Prostate gland (tissue), 2 donors: ENCODE results near the gene LMTK2. TPM values are rescaled to one million over a fixed set of nuclear protein-coding genes. Genes with fewer than 3 reads are reported as not detected.
"Not testable (repeated sequence)": the region's sequence is repeated elsewhere in the genome, so short reads cannot be mapped to it uniquely, and the experiment has no call there.

Experiments
- DNase-seq: peaks from one replicate; pipeline ENCODE4 v3.0.0-alpha.2; 2019; ENCODE audit warnings: low spot score
- H3K27ac ChIP-seq, 2 donors: fragments of 200-600 bp; sonication (generic); 2 replicates each; pipeline ENCODE4 v1.5.1; 2017 to 2019
- H3K27me3 ChIP-seq: fragments of 200-600 bp; sonication (generic); replicated peaks from 2 replicates; pipeline ENCODE4 v1.5.1; 2019; ENCODE audit not compliant: insufficient read depth
- H3K36me3 ChIP-seq, 2 donors: fragments of 200-600 bp; sonication (generic); 1 replicate in 1 of 2; 2 replicates in 1 of 2; pipeline versions ENCODE4 v1.5.1 to v1.8.1; 2017 to 2019
- H3K4me1 ChIP-seq: fragments of 200-600 bp; sonication (generic); replicated peaks from 2 replicates; pipeline ENCODE4 v1.5.1; 2019
- H3K4me3 ChIP-seq, 2 donors: fragments of 200-600 bp; sonication (generic); 2 replicates each; pipeline ENCODE4 v1.5.1; 2017 to 2019
- H3K9me3 ChIP-seq: fragments of 200-600 bp; sonication (generic); 2 replicates; pipeline ENCODE4 v1.5.1; 2017
- CTCF ChIP-seq, 4 experiments: fragments of 200-600 bp in 2 of 4; fragments of 450-650 bp in 2 of 4; sonication (generic) in 2 of 4; IDR thresholded peaks; 1 replicate in 3 of 4; 2 replicates in 1 of 4; pipeline ENCODE4 v1.5.1; 2016 to 2019; ENCODE audit warnings: antibody characterized with exemption in 4 of 4, mild to moderate bottlenecking in 2 of 4, moderate library complexity in 2 of 4
- POLR2A ChIP-seq: fragments of 450-650 bp; IDR thresholded peaks from one replicate; pipeline ENCODE4 v1.6.1; 2016; ENCODE audit warnings: antibody characterized with exemption, mild to moderate bottlenecking
- POLR2AphosphoS5 ChIP-seq: sonication (generic); formaldehyde crosslinking; IDR thresholded peaks from one replicate; pipeline ENCODE4 v1.6.1; 2017; ENCODE audit warnings: antibody characterized with exemption
- WGBS: methylation state at CpG from one replicate; pipeline ENCODE4 v1.1.5; 2018; 5-methylcytosine and 5-hydroxymethylcytosine counted together
- intact Hi-C: fragments of 100-400 bp; cut with DNase I; formaldehyde crosslinking; loops from one replicate; pipeline ENCODE4 v1.14.2; 2022
- total RNA-seq, 2 donors: library from RNA; depleted of rRNA; stranded (reverse); fragments of >200 nt; gene quantifications; one replicate each; pipeline ENCODE4 v1.1.0, GENCODE V29; 2016

Gene LMTK2
- total RNA-seq, 2 donors from 2014 or later: 22.2 to 37.4 TPM

- no peak for TF ChIP-seq POLR2A
- no peak for TF ChIP-seq CTCF (IDR thresholded peaks at IDR 0.05)
- TF ChIP-seq POLR2AphosphoS5: no peak
- Histone ChIP-seq H3K9me3 (no peaks in the 10 kb centered on the region), H3K4me1 (peaks cover 3% of the 10 kb centered on the region), H3K27ac (no peak overlapping the region), H3K4me3 (no peak overlapping the region), H3K27me3 (no peaks in the 10 kb centered on the region), H3K36me3 (no peaks in the 10 kb centered on the region)
- DNase-seq: no peak
- 78% methylated on average over 4 of the region's 4 CpGs for WGBS
- intact Hi-C loops: no loop called here
Measured at GRCh38 chr7:98120559-98120958, 13.9 kb downstream of the LMTK2 start.

GRCh38 chr7:98121388-98121787 is 14.7 kb downstream of the LMTK2 start:
- DNase-seq, H3K9me3 ChIP-seq, intact Hi-C loops, H3K27me3 ChIP-seq, H3K4me1 ChIP-seq, H3K27ac ChIP-seq, H3K4me3 ChIP-seq, H3K36me3 ChIP-seq: not testable (repeated sequence)
- WGBS: 92% methylated on average over 7 of the region's 7 CpGs

- peaks cover 3% of the 10 kb centered on the region for H3K4me1 ChIP-seq
- TF ChIP-seq CTCF (IDR thresholded peaks at IDR 0.05) (no peak), POLR2AphosphoS5 (no peak), POLR2A (no peak)
- no peaks in the 10 kb centered on the region for H3K36me3 ChIP-seq
- DNase-seq: no peak
- intact Hi-C loops: no loop called here
- no peaks in the 10 kb centered on the region for H3K9me3 ChIP-seq
- H3K4me3 ChIP-seq: no peak overlapping the region
- 66% methylated on average over 4 of the region's 4 CpGs for WGBS
- no peak overlapping the region for H3K27ac ChIP-seq
- H3K27me3 ChIP-seq: no peaks in the 10 kb centered on the region
Measured at GRCh38 chr7:98123365-98123696, 16.7 kb downstream of the LMTK2 start.

- intact Hi-C loops: no loop called here
- H3K4me3 ChIP-seq: no peak overlapping the region
- H3K27ac ChIP-seq: no peak overlapping the region
- no peak for DNase-seq
- H3K36me3 ChIP-seq: no peaks in the 10 kb centered on the region
- TF ChIP-seq CTCF (IDR thresholded peaks at IDR 0.05) (no peak), POLR2AphosphoS5 (no peak), POLR2A (no peak)
- WGBS: 90% methylated on average over 6 of the region's 6 CpGs
- H3K4me1 ChIP-seq: peaks cover 3% of the 10 kb centered on the region
- H3K27me3 ChIP-seq: no peaks in the 10 kb centered on the region
- H3K9me3 ChIP-seq: no peaks in the 10 kb centered on the region
Measured at GRCh38 chr7:98125759-98126158, 19.1 kb downstream of the LMTK2 start.

GRCh38 chr7:98126311-98127142 is 19.9 kb downstream of the LMTK2 start:
- H3K36me3 ChIP-seq: no peaks in the 10 kb centered on the region
- no peaks in the 10 kb centered on the region for H3K9me3 ChIP-seq
- WGBS: 87% methylated on average over 13 of the region's 13 CpGs
- H3K27ac ChIP-seq: no peak overlapping the region
- DNase-seq: no peak
- no peak for TF ChIP-seq CTCF (IDR thresholded peaks at IDR 0.05)
- TF ChIP-seq POLR2A: no peak
- TF ChIP-seq POLR2AphosphoS5: no peak
- no peak overlapping the region for H3K4me3 ChIP-seq
- intact Hi-C loops: no loop called here
- H3K27me3 ChIP-seq: no peaks in the 10 kb centered on the region
- peaks cover 3% of the 10 kb centered on the region for H3K4me1 ChIP-seq
